NCI-H2227 (cell line): ENCODE data around the gene ADAMTSL1.

ENCODE experiments used
- DNase-seq: peaks from one replicate; lab custom pipeline; 2025; ENCODE audit not compliant: unreplicated experiment; lab: John Stamatoyannopoulos, UW

Gene ADAMTSL1

GRCh38 chr9:18692962-18693361, 219.0 kb downstream of the ADAMTSL1 start:
- no peak for DNase-seq

GRCh38 chr9:18694959-18695668, 221.2 kb downstream of the ADAMTSL1 start:
- no peak for DNase-seq

- no peak for DNase-seq
Observed at GRCh38 chr9:18698992-18699391, 225.0 kb downstream of the ADAMTSL1 start.

GRCh38 chr9:18699764-18700163, 225.8 kb downstream of the ADAMTSL1 start:
- no peak for DNase-seq

- DNase-seq, result no peak
Observed at GRCh38 chr9:18700714-18701113, 226.8 kb downstream of the ADAMTSL1 start.

- DNase-seq, result no peak
Observed at GRCh38 chr9:18703151-18703900, 229.4 kb downstream of the ADAMTSL1 start.

GRCh38 chr9:18703901-18704379, 230.0 kb downstream of the ADAMTSL1 start:
- no peak for DNase-seq

GRCh38 chr9:18705796-18706392, 231.9 kb downstream of the ADAMTSL1 start:
- no peak for DNase-seq

GRCh38 chr9:18706648-18707047, 232.7 kb downstream of the ADAMTSL1 start:
- DNase-seq, result no peak

GRCh38 chr9:18707061-18707461, 233.1 kb downstream of the ADAMTSL1 start:
- DNase-seq, result no peak

GRCh38 chr9:18707489-18708205, 233.7 kb downstream of the ADAMTSL1 start:
- DNase-seq, result no peak

GRCh38 chr9:18708429-18708828, 234.5 kb downstream of the ADAMTSL1 start:
- DNase-seq, result no peak

- DNase-seq, result no peak
Observed at GRCh38 chr9:18710065-18710464, 236.1 kb downstream of the ADAMTSL1 start.

GRCh38 chr9:18717759-18718158, 243.8 kb downstream of the ADAMTSL1 start:
- no peak for DNase-seq

- DNase-seq, result no peak
Observed at GRCh38 chr9:18718393-18718792, 244.4 kb downstream of the ADAMTSL1 start.

- DNase-seq, result no peak
Observed at GRCh38 chr9:18718932-18719331, 245.0 kb downstream of the ADAMTSL1 start.

GRCh38 chr9:18720691-18721090, 246.7 kb downstream of the ADAMTSL1 start:
- DNase-seq, result no peak

GRCh38 chr9:18721267-18721994, 247.5 kb downstream of the ADAMTSL1 start:
- DNase-seq, result peak; percentile 36

GRCh38 chr9:18721995-18722310, 248.0 kb downstream of the ADAMTSL1 start:
- DNase-seq, result no peak

- DNase-seq, result no peak
Observed at GRCh38 chr9:18722882-18723281, 248.9 kb downstream of the ADAMTSL1 start.

- DNase-seq, result no peak
Observed at GRCh38 chr9:18723366-18723765, 249.4 kb downstream of the ADAMTSL1 start.
